ENCODE measurements around the gene MATN1.

GRCh38 chr1:30688920-30689794, 34.2 kb downstream of the MATN1 start:
- TF ChIP-seq JUN (CRISPR knock-in tag; IDR thresholded peaks at IDR 0.05), result no peak
- TF ChIP-seq MXD4 (CRISPR knock-in tag; IDR thresholded peaks at IDR 0.05; ENCODE audit: borderline replicate concordance), result no peak
- no peak for TF ChIP-seq FOXP4 (CRISPR knock-in tag; IDR thresholded peaks at IDR 0.05)
- no peak for TF ChIP-seq CTCF (IDR thresholded peaks at IDR 0.05)
- no peak for TF ChIP-seq ATF3 (CRISPR knock-in tag; conservative IDR thresholded peaks at IDR 0.05)
- TF ChIP-seq ZSCAN18 (CRISPR knock-in tag; IDR thresholded peaks at IDR 0.05), result no peak

Data from WTC11 (cell line).